Astrocyte (in vitro differentiated cells and primary cell): ENCODE measurements around the gene BPIFB1. TPM values are rescaled to one million over a fixed set of nuclear protein-coding genes. Genes with fewer than 3 reads are reported as not detected.

Source experiments
- DNase-seq: peaks from one replicate; pipeline ENCODE4 v3.0.0-alpha.2; 2010; ENCODE audit warnings: low read depth
- FAIRE-seq: peaks from 2 replicates; lab custom pipeline; 2011; peaks lifted over from hg19 to GRCh38; lab: Jason Lieb, UNC
- H2AFZ ChIP-seq: 2 replicates; pipeline ENCODE4 v1.6.0; 2012; ENCODE audit warnings: low read depth, low read length, inconsistent platforms
- H3K27ac ChIP-seq: 2 replicates; pipeline ENCODE4 v1.5.1; 2011; ENCODE audit warnings: low read depth, low read length, inconsistent platforms
- H3K27me3 ChIP-seq: 2 replicates; pipeline ENCODE4 v1.6.0; 2011; ENCODE audit warnings: low read length, inconsistent platforms; ENCODE audit not compliant: insufficient read depth
- H3K36me3 ChIP-seq: 2 replicates; pipeline ENCODE4 v1.5.1; 2011; ENCODE audit warnings: low read length, inconsistent platforms; ENCODE audit not compliant: insufficient read depth
- H3K4me1 ChIP-seq: 2 replicates; pipeline ENCODE4 v1.5.1; 2011; ENCODE audit warnings: low read length, inconsistent platforms; ENCODE audit not compliant: insufficient read depth
- H3K4me2 ChIP-seq: 2 replicates; pipeline ENCODE4 v1.6.0; 2012; ENCODE audit warnings: low read length, inconsistent platforms
- H3K4me3 ChIP-seq: 2 replicates; pipeline ENCODE4 v1.5.1; 2011; ENCODE audit warnings: low read depth, mild to moderate bottlenecking, low read length, inconsistent platforms; ENCODE audit not compliant: insufficient read depth
- H3K79me2 ChIP-seq: 2 replicates; pipeline ENCODE4 v1.6.0; 2012; ENCODE audit warnings: mild to moderate bottlenecking, low read length, inconsistent platforms; ENCODE audit not compliant: insufficient read depth
- H3K9ac ChIP-seq: 2 replicates; pipeline ENCODE4 v1.6.0; 2012; ENCODE audit warnings: mild to moderate bottlenecking, low read length, inconsistent platforms
- H3K9me3 ChIP-seq: 2 replicates; pipeline ENCODE4 v1.5.1; 2012; ENCODE audit warnings: low read depth, mild to moderate bottlenecking, low read length, inconsistent platforms; ENCODE audit not compliant: insufficient read depth
- H4K20me1 ChIP-seq: 2 replicates; pipeline ENCODE4 v1.6.0; 2012; ENCODE audit warnings: low read length, inconsistent platforms; ENCODE audit not compliant: insufficient read depth
- H3K27ac Mint-ChIP-seq: one replicate; pipeline ENCODE4 v1.8.0; 2021; ENCODE audit warnings: mild to moderate bottlenecking, mixed read lengths; ENCODE audit not compliant: unreplicated experiment
- H3K27me3 Mint-ChIP-seq: one replicate; pipeline ENCODE4 v1.8.0; 2021; ENCODE audit warnings: low read depth, mixed read lengths; ENCODE audit not compliant: unreplicated experiment
- H3K36me3 Mint-ChIP-seq: one replicate; pipeline ENCODE4 v1.8.0; 2021; ENCODE audit warnings: low read depth, mixed read lengths; ENCODE audit not compliant: unreplicated experiment
- H3K4me1 Mint-ChIP-seq: one replicate; pipeline ENCODE4 v1.8.0; 2021; ENCODE audit warnings: low read depth, mixed read lengths; ENCODE audit not compliant: unreplicated experiment
- H3K4me3 Mint-ChIP-seq: one replicate; pipeline ENCODE4 v1.8.0; 2021; ENCODE audit warnings: mild to moderate bottlenecking, moderate library complexity, mixed read lengths; ENCODE audit not compliant: unreplicated experiment
- H3K9me3 Mint-ChIP-seq: one replicate; pipeline ENCODE4 v1.8.0; 2021; ENCODE audit warnings: mild to moderate bottlenecking, mixed read lengths; ENCODE audit not compliant: unreplicated experiment
- CTCF ChIP-seq: IDR thresholded peaks from 2 replicates; pipeline ENCODE4 v1.5.1; 2011; ENCODE audit warnings: low read depth, mild to moderate bottlenecking, inconsistent platforms, low read length, moderate library complexity; ENCODE audit not compliant: insufficient read depth
- EZH2 ChIP-seq: IDR thresholded peaks from 2 replicates; pipeline ENCODE4 v1.6.1; 2012; ENCODE audit warnings: mild to moderate bottlenecking, low read length, inconsistent platforms; ENCODE audit not compliant: insufficient read depth
- total RNA-seq: library from RNA; stranded (reverse); gene quantifications from 2 replicates; pipeline ENCODE4 v1.2.1, GENCODE V29; 2021

BPIFB1 gene
- total RNA-seq, 1 donor from 2014 or later, result not detected

GRCh38 chr20:33305589-33306057 is 22.6 kb downstream of the BPIFB1 start:
- peaks cover 2% of the 10 kb centered on the region for H3K27me3 ChIP-seq
- H3K36me3 Mint-ChIP-seq, result no peaks in the 10 kb centered on the region
- H3K27ac Mint-ChIP-seq, result no peak overlapping the region
- H3K4me3 ChIP-seq, result no peak overlapping the region
- H3K4me2 ChIP-seq, result no peak overlapping the region
- FAIRE-seq, result no peak
- no peaks in the 10 kb centered on the region for H3K4me1 ChIP-seq
- H3K27ac ChIP-seq, result no peak overlapping the region
- no peak overlapping the region for H3K9ac ChIP-seq
- no peaks in the 10 kb centered on the region for H3K36me3 ChIP-seq
- H3K27me3 Mint-ChIP-seq, result peaks cover 31% of the 10 kb centered on the region
- no peak overlapping the region for H3K4me3 Mint-ChIP-seq
- H4K20me1 ChIP-seq, result no peaks in the 10 kb centered on the region
- H3K79me2 ChIP-seq, result no peaks in the 10 kb centered on the region
- H2AFZ ChIP-seq, result no peak overlapping the region
- H3K9me3 Mint-ChIP-seq, result peaks cover 2% of the 10 kb centered on the region
- TF ChIP-seq CTCF, result no peak
- TF ChIP-seq EZH2, result no peak
- DNase-seq, result no peak
- peaks cover 2% of the 10 kb centered on the region for H3K4me1 Mint-ChIP-seq
- no peaks in the 10 kb centered on the region for H3K9me3 ChIP-seq

- Mint-ChIP-seq H3K9me3 (peaks cover 2% of the 10 kb centered on the region), H3K27ac (no peak overlapping the region), H3K4me3 (no peak overlapping the region), H3K4me1 (peaks cover 2% of the 10 kb centered on the region), H3K36me3 (no peaks in the 10 kb centered on the region), H3K27me3 (peaks cover 36% of the 10 kb centered on the region)
- Histone ChIP-seq H3K36me3 (no peaks in the 10 kb centered on the region), H4K20me1 (no peaks in the 10 kb centered on the region), H3K9me3 (no peaks in the 10 kb centered on the region), H3K27ac (no peak overlapping the region), H3K27me3 (peaks cover 2% of the 10 kb centered on the region), H3K4me3 (no peak overlapping the region), H3K79me2 (no peaks in the 10 kb centered on the region), H3K4me1 (no peaks in the 10 kb centered on the region), H3K4me2 (no peak overlapping the region), H2AFZ (no peak overlapping the region), H3K9ac (no peak overlapping the region)
- DNase-seq (no peak), FAIRE-seq (no peak)
- no peak for TF ChIP-seq EZH2
- TF ChIP-seq CTCF, result no peak
These were observed 23.2 kb downstream of the BPIFB1 start for GRCh38 chr20:33306228-33306627.

- FAIRE-seq (no peak), DNase-seq (no peak)
- Histone ChIP-seq H2AFZ (no peak overlapping the region), H3K27ac (no peak overlapping the region), H3K4me1 (no peaks in the 10 kb centered on the region), H3K79me2 (no peaks in the 10 kb centered on the region), H4K20me1 (no peaks in the 10 kb centered on the region), H3K4me3 (no peak overlapping the region), H3K9me3 (no peaks in the 10 kb centered on the region), H3K36me3 (no peaks in the 10 kb centered on the region), H3K27me3 (peaks cover 2% of the 10 kb centered on the region), H3K4me2 (no peak overlapping the region), H3K9ac (no peak overlapping the region)
- H3K27ac Mint-ChIP-seq, result no peak overlapping the region
- no peaks in the 10 kb centered on the region for H3K4me1 Mint-ChIP-seq
- H3K4me3 Mint-ChIP-seq, result no peak overlapping the region
- peaks cover 31% of the 10 kb centered on the region for H3K27me3 Mint-ChIP-seq
- H3K9me3 Mint-ChIP-seq, result peaks cover 2% of the 10 kb centered on the region
- no peaks in the 10 kb centered on the region for H3K36me3 Mint-ChIP-seq
- TF ChIP-seq EZH2 (no peak), CTCF (no peak)
These were observed 23.8 kb downstream of the BPIFB1 start for GRCh38 chr20:33306807-33307206.
